Gastroesophageal sphincter (tissue), 4 donors: Measurements from ENCODE around the gene CACUL1. TPM values are rescaled to one million over a fixed set of nuclear protein-coding genes. Genes with fewer than 3 reads are reported as not detected.

Experiments
- ATAC-seq: fragments of 150-250 bp; one replicate; pipeline ENCODE4 v1.9.1; 2016; ENCODE audit warnings: mild to moderate bottlenecking, moderate library complexity
- H3K27ac ChIP-seq, 4 donors: fragments of 200-600 bp; sonication (generic) in 3 of 4; 1 replicate in 3 of 4; 2 replicates in 1 of 4; pipeline ENCODE4 v1.5.1; 2016 to 2019
- H3K27me3 ChIP-seq: fragments of 200-600 bp; sonication (generic); one replicate; pipeline ENCODE4 v1.5.1; 2019
- H3K36me3 ChIP-seq, 2 donors: fragments of 200-600 bp; sonication (generic); one replicate each; pipeline ENCODE4 v1.5.1; 2019; ENCODE audit warnings: control low read depth in 1 of 2
- H3K4me1 ChIP-seq, 3 donors: fragments of 200-600 bp; sonication (generic); 1 replicate in 2 of 3; 2 replicates in 1 of 3; pipeline ENCODE4 v1.5.1; 2016 to 2019; ENCODE audit warnings: control low read depth in 2 of 3
- H3K4me3 ChIP-seq, 2 donors: fragments of 200-600 bp; sonication (generic); one replicate each; pipeline ENCODE4 v1.5.1; 2019; ENCODE audit warnings: mild to moderate bottlenecking in 1 of 2, moderate library complexity in 1 of 2
- H3K9me3 ChIP-seq, 3 donors: fragments of 200-600 bp; sonication (generic); one replicate each; pipeline ENCODE4 v1.5.1; 2017 to 2019; ENCODE audit warnings: control low read depth in 2 of 3
- CTCF ChIP-seq, 4 experiments: fragments of 200-600 bp in 2 of 4; fragments of 450-650 bp in 2 of 4; sonication (generic) in 1 of 4; IDR thresholded peaks; one replicate each; pipeline ENCODE4 v1.5.1; 2017 to 2019; ENCODE audit warnings: antibody characterized with exemption in 4 of 4, mild to moderate bottlenecking in 2 of 4, moderate library complexity in 2 of 4
- EP300 ChIP-seq: sonication (generic); formaldehyde crosslinking; IDR thresholded peaks from one replicate; pipeline ENCODE4 v1.6.1; 2017; ENCODE audit warnings: antibody characterized with exemption, mild to moderate bottlenecking
- POLR2A ChIP-seq, 2 donors: fragments of 450-650 bp; IDR thresholded peaks; one replicate each; pipeline ENCODE4 v1.6.1; 2017; ENCODE audit warnings: antibody characterized with exemption in 2 of 2, mild to moderate bottlenecking in 2 of 2, moderate library complexity in 1 of 2
- POLR2AphosphoS5 ChIP-seq: sonication (generic); formaldehyde crosslinking; IDR thresholded peaks from one replicate; pipeline ENCODE4 v1.6.1; 2017; ENCODE audit warnings: antibody characterized with exemption
- WGBS, 2 donors: methylation state at CpG; one replicate each; pipeline ENCODE4 v1.1.5; 2018; ENCODE audit warnings: low coverage in 1 of 2; 5-methylcytosine and 5-hydroxymethylcytosine counted together
- total RNA-seq, 4 donors: library from RNA; depleted of rRNA; stranded (reverse); fragments of >200 nt; gene quantifications; one replicate each; pipeline ENCODE4 v1.1.0, GENCODE V29; 2016

CACUL1 gene
- total RNA-seq, 4 donors from 2014 or later, result 35.7 to 67.2 (median 45.6) TPM

- peak; percentile 61 for ATAC-seq
- no peaks in the 10 kb centered on the region for H3K36me3 ChIP-seq
Observed at GRCh38 chr10:118729641-118730258, 25.0 kb downstream of the CACUL1 start.

GRCh38 chr10:118729200-118729599 is 25.6 kb downstream of the CACUL1 start:
- TF ChIP-seq CTCF (IDR thresholded peaks at IDR 0.05), result no peak
- no peak for TF ChIP-seq POLR2A (IDR thresholded peaks at IDR 0.05)
- no peak for TF ChIP-seq POLR2AphosphoS5
- no peak for TF ChIP-seq EP300
- WGBS, 2 donors, result 59 to 60% methylated on average over 3 of the region's 3 CpGs
- no peaks in the 10 kb centered on the region for H3K9me3 ChIP-seq
- H3K36me3 ChIP-seq, result no peaks in the 10 kb centered on the region
- ATAC-seq, result no peak
- H3K4me3 ChIP-seq, result no peak overlapping the region
- H3K4me1 ChIP-seq, result peaks cover 9 to 68% (median 17%) of the 10 kb centered on the region in 3 donors
- H3K27me3 ChIP-seq, result no peaks in the 10 kb centered on the region
- H3K27ac ChIP-seq, result no peak overlapping the region

More at GRCh38 chr10:118729641-118730258, 25.0 kb downstream of the CACUL1 start:
- Histone ChIP-seq H3K4me1 (peaks cover 9 to 73% (median 22%) of the 10 kb centered on the region in 3 donors), H3K4me3 (no peak overlapping the region), H3K27ac (peak overlapping the region in 3 of 4 donors; percentile 18 to 47 (median 38)), H3K27me3 (no peaks in the 10 kb centered on the region), H3K9me3 (no peaks in the 10 kb centered on the region)
- no peak for TF ChIP-seq CTCF (IDR thresholded peaks at IDR 0.05)
- no peak for TF ChIP-seq EP300
- TF ChIP-seq POLR2A (IDR thresholded peaks at IDR 0.05), result no peak
- no peak for TF ChIP-seq POLR2AphosphoS5
- WGBS, 2 donors, result 20 to 42% methylated on average over 2 of the region's 2 CpGs

GRCh38 chr10:118725886-118726500 is 28.8 kb downstream of the CACUL1 start:
- 17 to 20% methylated on average over 4 of the region's 4 CpGs for WGBS, 2 donors
- no peak for TF ChIP-seq POLR2AphosphoS5
- TF ChIP-seq EP300, result no peak
- TF ChIP-seq POLR2A (IDR thresholded peaks at IDR 0.05), result no peak
- TF ChIP-seq CTCF (IDR thresholded peaks at IDR 0.05), result no peak
- no peaks in the 10 kb centered on the region for H3K27me3 ChIP-seq
- H3K4me1 ChIP-seq, result peaks cover 8 to 46% (median 8%) of the 10 kb centered on the region in 3 donors
- no peaks in the 10 kb centered on the region for H3K36me3 ChIP-seq
- peak overlapping the region in 3 of 4 donors; percentile 2 to 18 (median 9) for H3K27ac ChIP-seq
- peak; percentile 15 for ATAC-seq
- no peaks in the 10 kb centered on the region for H3K9me3 ChIP-seq
- no peak overlapping the region for H3K4me3 ChIP-seq

- 93 to 96% methylated on average over 6 of the region's 6 CpGs for WGBS, 2 donors
- Histone ChIP-seq H3K4me1 (peaks cover 0 to 38% (median 12%) of the 10 kb centered on the region in 3 donors), H3K27ac (no peak overlapping the region), H3K36me3 (no peaks in the 10 kb centered on the region), H3K27me3 (no peaks in the 10 kb centered on the region), H3K4me3 (no peak overlapping the region), H3K9me3 (no peaks in the 10 kb centered on the region)
- ATAC-seq, result no peak
- TF ChIP-seq POLR2AphosphoS5 (no peak), CTCF (IDR thresholded peaks at IDR 0.05) (no peak), POLR2A (IDR thresholded peaks at IDR 0.05) (no peak)
Observed at GRCh38 chr10:118723466-118723865, 31.3 kb downstream of the CACUL1 start.

GRCh38 chr10:118721539-118721876 is 33.3 kb downstream of the CACUL1 start:
- 60 to 74% methylated on average over 1 to 3 of the region's 3 CpGs for WGBS, 2 donors
- Histone ChIP-seq H3K27me3 (no peaks in the 10 kb centered on the region), H3K4me3 (no peak overlapping the region), H3K4me1 (peaks cover 0 to 32% (median 12%) of the 10 kb centered on the region in 3 donors), H3K36me3 (peaks cover 0 to 9% of the 10 kb centered on the region in 2 donors), H3K9me3 (no peaks in the 10 kb centered on the region), H3K27ac (no peak overlapping the region)
- no peak for TF ChIP-seq POLR2A (IDR thresholded peaks at IDR 0.05)
- TF ChIP-seq CTCF (IDR thresholded peaks at IDR 0.05), result no peak
- TF ChIP-seq POLR2AphosphoS5, result no peak
- no peak for TF ChIP-seq EP300
- no peak for ATAC-seq
